CMK (cell line): ENCODE data around the gene FAM114A2.

Source experiments
- DNase-seq: peaks from one replicate; pipeline ENCODE4 v3.0.0-alpha.2; 2010; ENCODE audit warnings: low read depth

The FAM114A2 gene

GRCh38 chr5:153983885-153984284 is 54.8 kb downstream of the FAM114A2 start:
- no peak for DNase-seq

GRCh38 chr5:153981905-153982605 is 56.7 kb downstream of the FAM114A2 start:
- no peak for DNase-seq

DNA sequence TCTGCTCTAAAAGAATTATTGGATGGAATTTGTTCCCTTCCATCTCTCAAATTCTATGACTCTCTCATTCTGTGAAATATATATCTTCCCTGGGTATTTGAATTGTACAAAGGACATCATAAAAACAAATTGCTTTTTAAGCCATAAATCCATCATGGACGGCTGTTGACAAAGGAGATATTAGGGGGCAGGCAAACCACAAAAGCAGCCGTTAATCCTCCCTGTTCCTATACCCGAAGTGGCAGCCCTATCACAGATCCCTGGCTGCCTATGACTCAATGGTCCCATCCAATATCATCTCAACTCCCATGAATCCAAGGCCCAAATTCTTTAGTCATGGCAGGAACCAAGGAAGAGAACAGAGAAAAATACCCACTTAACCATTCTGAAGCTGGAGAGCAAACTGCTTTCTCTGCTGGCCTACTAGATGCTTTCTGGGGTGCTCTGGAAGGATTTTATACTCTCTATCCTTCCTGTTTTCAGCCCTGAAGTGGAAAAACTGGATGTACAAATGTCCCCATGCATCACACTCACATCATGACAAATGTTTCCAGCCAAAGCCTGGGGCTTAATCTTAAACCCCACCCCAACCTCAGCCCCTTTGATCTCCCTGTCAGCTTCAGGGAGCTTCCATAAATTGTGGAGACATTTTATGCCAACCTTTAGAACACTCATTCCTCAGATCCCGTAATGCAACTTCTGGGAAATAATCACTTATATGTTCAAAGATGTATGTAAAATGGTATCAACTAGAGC is 59.5 kb downstream of the FAM114A2 start:
- no peak for DNase-seq

DNA sequence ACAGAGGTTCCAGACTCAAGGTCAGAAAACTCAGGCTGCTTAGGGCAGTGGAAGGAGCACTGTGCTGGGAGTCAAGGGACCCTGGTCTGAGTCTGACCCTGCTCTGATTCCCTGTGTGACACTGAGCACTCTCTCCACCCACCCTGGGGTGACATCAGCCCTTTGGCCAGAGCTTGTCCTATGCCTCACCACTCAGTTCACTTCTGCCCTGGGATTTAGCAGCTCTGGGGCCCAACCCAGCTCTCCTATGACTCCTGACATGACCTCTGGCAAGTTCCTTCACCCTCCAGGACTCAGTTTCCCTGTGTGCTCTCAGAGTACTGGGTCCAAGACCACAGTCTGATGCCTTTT is 63.9 kb downstream of the FAM114A2 start:
- DNase-seq, result no peak

DNA sequence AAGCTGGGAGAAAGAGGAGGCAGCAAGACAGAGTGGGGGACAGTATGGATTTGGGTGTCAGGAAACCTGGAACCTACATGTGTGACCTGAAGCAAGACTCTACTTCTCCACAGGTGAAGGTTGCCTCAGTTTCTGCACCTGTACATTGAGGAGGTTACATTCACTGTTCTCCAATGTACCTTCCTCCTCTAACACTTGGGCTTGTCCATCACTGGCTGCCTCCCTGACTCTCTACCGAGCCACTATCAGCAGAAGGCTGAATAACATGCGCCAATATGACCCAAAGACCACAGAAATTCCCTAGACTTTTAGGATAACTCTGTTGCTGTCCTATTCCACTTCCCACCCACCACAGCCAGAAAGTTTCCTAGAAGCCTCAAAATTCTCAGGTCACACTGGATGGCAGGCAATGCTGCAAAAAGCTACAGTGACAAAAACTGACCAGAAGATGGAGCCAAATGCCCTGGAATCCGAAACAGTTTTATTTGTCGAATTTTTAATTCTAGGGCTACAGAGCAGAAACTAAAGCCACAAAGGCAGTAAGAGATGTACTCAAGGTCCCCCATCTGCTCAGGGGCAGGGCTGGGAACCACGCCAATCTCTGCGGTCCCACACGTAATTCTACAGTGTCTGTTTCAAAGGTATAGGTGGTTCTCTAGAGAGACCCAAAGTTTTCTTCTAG is 64.4 kb downstream of the FAM114A2 start:
- no peak for DNase-seq

DNA sequence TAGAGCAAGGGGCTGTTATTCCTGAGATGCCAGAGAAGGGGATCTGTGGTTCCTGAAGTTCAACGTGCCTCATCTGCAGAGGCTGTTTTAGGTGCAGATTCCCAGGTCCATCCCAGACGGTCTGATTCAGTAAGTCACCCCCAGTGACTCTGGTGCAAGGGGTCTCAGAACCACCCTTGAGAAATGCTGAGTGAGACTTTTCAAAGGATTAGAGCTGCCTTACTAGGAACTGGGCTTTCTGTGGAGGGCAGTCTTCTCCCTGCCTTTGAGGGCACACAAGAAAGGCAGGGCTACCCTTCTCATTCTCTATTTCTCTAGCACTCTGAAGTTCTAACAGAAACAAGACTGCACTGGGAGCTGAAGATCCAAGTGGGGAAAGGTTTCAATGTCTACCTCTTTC is 66.5 kb downstream of the FAM114A2 start:
- DNase-seq, result no peak

- no peak for DNase-seq
Measured at GRCh38 chr5:153970496-153970895, 68.2 kb downstream of the FAM114A2 start.

- DNase-seq, result no peak
Measured at GRCh38 chr5:153969563-153969895, 69.2 kb downstream of the FAM114A2 start.

DNA sequence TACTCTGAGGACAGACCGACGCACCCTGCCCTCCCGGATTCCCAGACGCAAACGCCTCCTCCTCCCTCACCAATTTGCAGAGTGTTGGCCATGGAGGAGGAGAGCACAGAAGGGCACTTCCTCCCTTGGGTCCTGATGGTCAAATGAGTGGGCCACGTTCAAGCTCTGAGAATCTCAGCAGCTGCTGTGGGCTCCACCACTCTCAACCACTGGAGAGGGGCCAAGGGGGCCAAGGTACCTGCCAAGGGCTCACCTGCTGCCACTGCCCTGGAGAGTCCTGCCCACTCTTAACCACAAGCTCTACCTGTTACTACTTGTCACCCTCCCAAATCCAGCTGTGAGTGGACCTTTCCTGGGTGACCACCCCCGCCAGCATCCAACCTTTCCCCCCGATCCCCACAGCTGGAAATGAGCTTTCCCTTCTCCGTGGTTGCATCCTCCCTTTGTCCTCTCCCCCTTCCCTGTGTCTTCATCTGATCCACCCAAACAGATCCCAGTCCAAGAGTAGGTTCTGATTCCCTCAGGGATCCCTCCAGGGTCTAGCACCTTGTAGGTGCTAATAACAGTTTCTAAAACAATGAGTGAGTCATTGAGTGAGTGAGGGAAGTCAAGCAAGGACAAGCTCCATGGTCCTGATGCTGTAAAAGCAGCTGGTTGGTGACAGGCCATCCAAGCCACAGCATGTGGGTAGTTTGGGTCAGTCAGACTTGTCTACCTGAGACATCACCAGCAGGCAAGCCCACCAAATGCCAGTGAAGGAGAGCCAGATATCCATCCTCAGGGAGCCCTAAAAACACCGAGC is 69.7 kb downstream of the FAM114A2 start:
- DNase-seq, result no peak

GRCh38 chr5:153964880-153965645 is 73.6 kb downstream of the FAM114A2 start:
- DNase-seq, result no peak

GRCh38 chr5:153964191-153964879 is 74.4 kb downstream of the FAM114A2 start:
- no peak for DNase-seq

GRCh38 chr5:153960269-153961215 is 78.2 kb downstream of the FAM114A2 start:
- DNase-seq, result no peak

- DNase-seq, result no peak
Measured at GRCh38 chr5:153959134-153959957, 79.4 kb downstream of the FAM114A2 start.

DNA sequence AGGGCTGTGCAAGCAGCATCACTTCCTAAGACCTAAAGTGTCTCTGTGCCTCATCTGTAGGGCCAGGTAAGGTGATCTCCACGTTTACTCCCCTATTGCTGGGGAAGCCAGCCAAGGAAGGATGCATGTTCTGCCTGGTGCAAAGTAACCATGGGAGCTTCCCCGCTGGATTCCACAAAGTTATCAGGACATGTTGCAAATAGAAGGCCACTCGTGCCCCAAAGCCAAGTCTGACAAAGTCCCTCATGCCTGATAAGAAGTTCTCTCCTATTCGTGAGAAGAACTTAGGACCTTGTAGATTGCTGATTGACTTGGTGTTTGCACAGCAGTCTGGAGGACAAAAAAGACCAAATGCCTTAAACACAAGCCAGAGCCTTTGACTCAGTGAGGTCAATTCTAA is 81.5 kb downstream of the FAM114A2 start:
- no peak for DNase-seq

GRCh38 chr5:153953411-153953810 is 85.3 kb downstream of the FAM114A2 start:
- DNase-seq, result no peak

DNA sequence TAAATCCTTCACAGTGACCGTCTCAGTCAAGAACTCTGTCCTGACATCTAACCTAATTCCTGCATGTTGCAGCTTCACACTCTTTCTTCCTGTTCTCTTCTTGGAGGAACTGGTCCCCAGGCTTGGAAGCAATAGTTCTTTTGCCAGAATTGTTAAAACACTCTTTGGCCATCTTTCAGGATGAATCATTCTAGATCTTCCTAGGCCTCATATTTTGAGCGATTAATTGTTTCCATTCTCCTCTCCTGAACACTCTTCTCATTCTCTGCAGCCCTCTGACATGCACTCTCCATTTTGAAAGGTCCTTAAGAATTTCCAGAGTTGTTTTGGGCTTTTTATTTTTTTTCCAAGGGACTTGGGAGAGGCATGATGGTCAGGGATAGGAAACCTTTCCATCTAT is 85.8 kb downstream of the FAM114A2 start:
- no peak for DNase-seq

GRCh38 chr5:153952057-153952456 is 86.7 kb downstream of the FAM114A2 start:
- no peak for DNase-seq

DNA sequence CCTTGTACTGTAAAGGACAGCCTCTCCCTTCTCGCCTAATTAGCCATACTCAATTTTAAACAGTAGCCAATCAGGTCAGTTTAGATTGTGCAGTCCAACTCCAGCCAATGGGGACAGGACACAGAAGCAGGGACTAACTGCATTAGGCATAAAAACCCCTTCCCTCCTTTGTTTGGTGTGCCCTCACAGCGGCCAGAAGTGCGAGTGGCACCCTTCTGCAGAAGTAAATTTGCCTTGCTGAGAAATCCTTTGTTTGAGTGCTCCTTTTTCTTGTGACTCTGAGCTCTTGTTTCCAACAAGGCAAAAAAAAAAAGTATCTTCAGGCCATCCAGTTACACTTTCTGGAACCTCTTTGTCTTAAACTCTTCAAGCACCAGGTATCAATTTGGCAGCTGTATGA is 97.4 kb downstream of the FAM114A2 start:
- DNase-seq, result no peak
